ENCODE measurements around the gene PBLD.

GRCh38 chr10:68239596-68240150 lies 93.1 kb downstream of the PBLD start:
- TF ChIP-seq CTCF (IDR thresholded peaks at IDR 0.05) (no peak), POLR2AphosphoS5 (IDR thresholded peaks at IDR 0.05) (no peak), EP300 (IDR thresholded peaks at IDR 0.05) (no peak)

All from gastroesophageal sphincter (tissue), 3 donors.